HepG2 (cell line): ENCODE data around the gene MEIG1.

Source experiments
- EZH2 ChIP-seq: conservative IDR thresholded peaks from 2 replicates; pipeline ENCODE4 v1.6.1; 2012; ENCODE audit warnings: mild to moderate bottlenecking, low read depth, low read length, moderate library complexity
- MYC ChIP-seq: sonication (generic); formaldehyde crosslinking; IDR thresholded peaks from 2 replicates; pipeline ENCODE4 v1.9.0; 2021; ENCODE audit warnings: missing genetic modification reagents, borderline replicate concordance
- POLR2AphosphoS5 ChIP-seq: IDR thresholded peaks from 2 replicates; pipeline ENCODE4 v1.6.1; 2012; ENCODE audit warnings: low read depth, low read length
- SIN3A ChIP-seq: IDR thresholded peaks from 2 replicates; pipeline ENCODE4 v1.6.1; 2011; ENCODE audit warnings: low read depth, mild to moderate bottlenecking, control low read depth, low read length, borderline replicate concordance
- TAF1 ChIP-seq: sonication (generic); formaldehyde crosslinking; IDR thresholded peaks from 2 replicates; pipeline ENCODE4 v1.4.0; 2020; ENCODE audit warnings: missing genetic modification reagents
- TAF15 ChIP-seq: fragments of 200-400 bp; formaldehyde crosslinking; IDR thresholded peaks from one replicate; pipeline ENCODE4 v1.6.1; 2018; ENCODE audit warnings: mild to moderate bottlenecking, low read depth, low read length; ENCODE audit not compliant: poor library complexity, severe bottlenecking
- YEATS2 ChIP-seq: sonication (generic); formaldehyde crosslinking; IDR thresholded peaks from 2 replicates; pipeline ENCODE4 v1.4.0; 2020; ENCODE audit warnings: missing genetic modification reagents, borderline replicate concordance
- ZBTB40 ChIP-seq, 2 experiments: fragments of 450-650 bp in 1 of 2; sonication (generic) in 1 of 2; formaldehyde crosslinking in 1 of 2; IDR thresholded peaks; 2 replicates each; pipeline versions ENCODE4 v1.6.1 to v1.8.0; 2016 to 2022; ENCODE audit warnings: antibody characterized with exemption in 1 of 2, mild to moderate bottlenecking in 1 of 2, missing genetic modification reagents in 1 of 2
- ZFP36 ChIP-seq: fragments of 150-350 bp; IDR thresholded peaks from 2 replicates; pipeline ENCODE4 v1.6.1; 2018; ENCODE audit warnings: borderline replicate concordance, low read length, low read depth; ENCODE audit not compliant: partially characterized antibody
- ZNF563 ChIP-seq: sonication (generic); formaldehyde crosslinking; IDR thresholded peaks from 2 replicates; pipeline ENCODE4 v1.8.0; 2022; ENCODE audit warnings: mild to moderate bottlenecking, moderate library complexity, missing genetic modification reagents
- ZSCAN21 ChIP-seq: sonication (generic); formaldehyde crosslinking; IDR thresholded peaks from 2 replicates; pipeline ENCODE4 v1.8.0; 2022; ENCODE audit warnings: mild to moderate bottlenecking, missing genetic modification reagents, moderate library complexity, borderline replicate concordance

GRCh38 chr10:14924013-14924412, 35.2 kb upstream of the MEIG1 start:
- TF ChIP-seq ZFP36 (no peak), ZSCAN21 (no peak), MYC (CRISPR knock-in tag) (no peak), TAF1 (CRISPR knock-in tag) (no peak), YEATS2 (no peak), EZH2 (no peak), SIN3A (no peak), TAF15 (no peak), ZBTB40 (IDR thresholded peaks at IDR 0.05) (no peak), ZBTB40 (CRISPR knock-in tag; IDR thresholded peaks at IDR 0.05) (no peak), POLR2AphosphoS5 (no peak), ZNF563 (no peak)
